SK-N-MC (cell line): ENCODE results near the gene CMSS1.

Source experiments
- DNase-seq: peaks from one replicate; pipeline ENCODE4 v3.0.0-alpha.2; 2011; ENCODE audit warnings: low read depth, low spot score
- H3K27ac ChIP-seq: fragments of 200-600 bp; sonication (generic); 2 replicates; pipeline ENCODE4 v1.5.1; 2016; ENCODE audit warnings: mixed run types
- H3K36me3 ChIP-seq: fragments of 200-600 bp; sonication (generic); 2 replicates; pipeline ENCODE4 v1.6.1; 2017; ENCODE audit warnings: antibody characterized with exemption, low read length, mixed read lengths; ENCODE audit not compliant: insufficient read depth
- H3K4me3 ChIP-seq: fragments of 200-600 bp; sonication (generic); 2 replicates; pipeline ENCODE4 v1.5.1; 2016
- H3K9ac ChIP-seq: fragments of 200-600 bp; sonication (generic); 2 replicates; pipeline ENCODE4 v1.8.0; 2017; ENCODE audit warnings: mixed run types, mixed read lengths; ENCODE audit not compliant: insufficient read length
- H3K9me3 ChIP-seq: fragments of 200-600 bp; sonication (generic); 2 replicates; pipeline ENCODE4 v1.6.1; 2017; ENCODE audit warnings: low read depth, mild to moderate bottlenecking, antibody characterized with exemption, low read length, moderate library complexity, mixed read lengths
- EZH2 ChIP-seq: fragments of 200-600 bp; sonication (generic); IDR thresholded peaks from one replicate; pipeline ENCODE4 v1.6.1; 2017; ENCODE audit warnings: antibody characterized with exemption
- FOXP2 ChIP-seq: optimal IDR thresholded peaks from 2 replicates; pipeline ENCODE3; 2011; ENCODE audit warnings: mild to moderate bottlenecking, moderate library complexity; ENCODE audit not compliant: insufficient read depth; ENCODE audit errors: extremely low read length, control extremely low read depth
- POLR2AphosphoS5 ChIP-seq: IDR thresholded peaks from 2 replicates; pipeline ENCODE4 v1.6.1; 2012; ENCODE audit warnings: mild to moderate bottlenecking, low read depth, low read length, borderline replicate concordance

Gene CMSS1

GRCh38 chr3:99961756-99962515 lies 144.3 kb downstream of the CMSS1 start:
- Histone ChIP-seq H3K4me3 (no peak overlapping the region), H3K36me3 (no peaks in the 10 kb centered on the region), H3K27ac (no peak overlapping the region), H3K9ac (no peak overlapping the region), H3K9me3 (no peaks in the 10 kb centered on the region)
- no peak for DNase-seq
- no peak for TF ChIP-seq POLR2AphosphoS5
- no peak for TF ChIP-seq EZH2
- no peak for TF ChIP-seq FOXP2

DNA sequence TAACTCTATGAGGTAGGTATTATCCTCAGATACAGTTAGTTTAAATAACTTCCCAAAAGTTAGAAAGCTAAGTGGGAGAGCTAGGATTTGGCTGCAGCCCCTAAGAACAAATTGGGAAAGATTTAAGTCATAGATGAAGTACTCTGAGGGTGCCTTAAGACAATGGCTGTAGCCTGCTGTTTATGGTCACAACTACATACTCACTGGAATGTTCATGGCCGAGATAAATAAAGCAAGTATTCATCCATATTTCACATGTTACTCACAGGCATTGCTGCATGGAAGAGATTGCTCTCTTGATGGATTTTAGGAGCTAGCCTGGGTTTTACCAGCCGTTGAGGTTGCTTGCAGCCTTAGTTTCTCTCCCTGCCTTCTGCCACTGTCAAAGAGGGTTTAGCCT lies 145.0 kb downstream of the CMSS1 start:
- DNase-seq = no peak
- no peaks in the 10 kb centered on the region for H3K36me3 ChIP-seq
- no peak overlapping the region for H3K27ac ChIP-seq
- H3K4me3 ChIP-seq = no peak overlapping the region
- no peak for TF ChIP-seq EZH2
- no peak for TF ChIP-seq FOXP2
- no peak for TF ChIP-seq POLR2AphosphoS5
- H3K9me3 ChIP-seq = no peaks in the 10 kb centered on the region
- no peak overlapping the region for H3K9ac ChIP-seq

DNA sequence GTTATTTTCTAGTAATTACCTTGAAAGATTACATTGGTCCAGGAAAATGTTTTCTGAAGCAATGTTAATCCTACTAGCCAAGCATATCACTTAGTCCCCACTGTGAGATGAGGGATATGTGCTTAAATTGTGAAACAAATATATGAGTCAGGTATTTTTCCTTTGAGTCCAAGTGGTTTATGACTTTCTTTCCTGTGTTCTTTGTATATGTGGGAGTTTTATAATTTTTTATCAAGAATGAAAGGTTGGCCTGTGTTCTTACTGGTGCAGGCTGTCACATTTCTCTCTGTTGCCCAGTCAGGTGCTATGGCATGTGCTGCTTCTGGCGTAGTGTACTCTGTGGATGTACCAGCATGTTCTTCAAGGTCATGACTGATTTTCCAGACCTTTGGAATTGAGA lies 147.4 kb downstream of the CMSS1 start:
- Histone ChIP-seq H3K36me3 (no peaks in the 10 kb centered on the region), H3K4me3 (no peak overlapping the region), H3K9ac (no peak overlapping the region), H3K9me3 (no peaks in the 10 kb centered on the region), H3K27ac (no peak overlapping the region)
- DNase-seq = no peak
- TF ChIP-seq FOXP2 = no peak

- DNase-seq = no peak
- Histone ChIP-seq H3K36me3 (no peaks in the 10 kb centered on the region), H3K27ac (no peak overlapping the region), H3K9ac (no peak overlapping the region), H3K9me3 (no peaks in the 10 kb centered on the region), H3K4me3 (no peak overlapping the region)
- TF ChIP-seq POLR2AphosphoS5 (no peak), EZH2 (no peak), FOXP2 (no peak)
These were observed 148.2 kb downstream of the CMSS1 start for GRCh38 chr3:99965681-99966408.

GRCh38 chr3:99966662-99967416 lies 149.2 kb downstream of the CMSS1 start:
- no peak for TF ChIP-seq POLR2AphosphoS5
- no peak overlapping the region for H3K27ac ChIP-seq
- no peaks in the 10 kb centered on the region for H3K36me3 ChIP-seq
- H3K9me3 ChIP-seq = no peaks in the 10 kb centered on the region
- no peak overlapping the region for H3K4me3 ChIP-seq
- no peak overlapping the region for H3K9ac ChIP-seq
- DNase-seq = no peak

DNA sequence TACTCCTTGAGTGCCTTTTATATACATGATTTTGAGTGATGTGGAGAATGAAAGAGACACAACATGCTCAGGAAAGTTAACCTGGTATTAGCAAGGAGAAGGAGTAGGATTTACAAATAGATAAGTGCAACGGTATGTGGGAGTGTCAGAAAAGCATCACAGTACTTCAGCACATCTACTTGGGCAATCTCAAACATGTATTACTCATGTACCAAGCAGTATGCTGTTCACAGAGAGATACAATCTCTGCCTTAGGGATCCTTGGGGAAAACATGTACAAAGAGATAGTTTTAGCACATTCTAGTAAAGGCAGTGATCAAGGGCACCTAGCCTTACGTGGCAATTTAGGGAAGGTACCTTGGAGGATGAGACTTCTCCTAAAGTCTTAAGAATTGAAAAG lies 150.1 kb downstream of the CMSS1 start:
- no peak for DNase-seq

DNA sequence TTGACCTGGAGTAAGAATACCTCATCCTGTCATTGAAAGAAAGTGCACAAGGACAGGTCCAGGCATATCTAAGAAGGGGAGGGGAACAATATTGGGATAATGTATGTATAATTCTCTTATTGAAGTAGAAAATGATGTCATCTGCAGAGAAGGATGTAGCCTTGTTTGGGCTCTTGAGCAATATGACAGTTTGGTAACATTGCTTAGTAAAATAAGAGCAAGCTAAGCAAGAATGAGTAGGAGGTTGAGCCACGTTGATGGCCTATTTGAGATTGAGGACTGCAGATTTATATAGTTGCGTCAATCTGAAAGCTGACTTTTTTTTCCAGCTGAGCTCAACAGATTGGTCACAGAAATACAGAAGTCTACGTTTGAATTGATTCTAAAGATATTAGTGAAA lies 151.5 kb downstream of the CMSS1 start:
- no peak for DNase-seq
- no peaks in the 10 kb centered on the region for H3K9me3 ChIP-seq
- TF ChIP-seq POLR2AphosphoS5 (no peak), FOXP2 (no peak), EZH2 (no peak)
- H3K9ac ChIP-seq = no peak overlapping the region
- no peak overlapping the region for H3K4me3 ChIP-seq
- H3K27ac ChIP-seq = no peak overlapping the region
- no peaks in the 10 kb centered on the region for H3K36me3 ChIP-seq

More for the DNA sequence above, 150.1 kb downstream of the CMSS1 start:
- Histone ChIP-seq H3K4me3 (no peak overlapping the region), H3K9me3 (no peaks in the 10 kb centered on the region), H3K9ac (no peak overlapping the region), H3K36me3 (no peaks in the 10 kb centered on the region), H3K27ac (no peak overlapping the region)
- TF ChIP-seq FOXP2 = no peak
- no peak for TF ChIP-seq EZH2
- no peak for TF ChIP-seq POLR2AphosphoS5

GRCh38 chr3:99970198-99970597 lies 152.5 kb downstream of the CMSS1 start:
- no peak for DNase-seq
- TF ChIP-seq POLR2AphosphoS5 = no peak
- no peak for TF ChIP-seq FOXP2
- TF ChIP-seq EZH2 = no peak
- H3K36me3 ChIP-seq = no peaks in the 10 kb centered on the region
- no peak overlapping the region for H3K9ac ChIP-seq
- no peak overlapping the region for H3K27ac ChIP-seq
- no peaks in the 10 kb centered on the region for H3K9me3 ChIP-seq
- H3K4me3 ChIP-seq = no peak overlapping the region
